ENCODE data around the gene CCR3.

CCR3 gene

GRCh38 chr3:46299608-46300460, 57.6 kb downstream of the CCR3 start:
- FAIRE-seq, result no peak

- no peak for FAIRE-seq
Observed at GRCh38 chr3:46300461-46300789, 58.2 kb downstream of the CCR3 start.

- FAIRE-seq, result no peak
Observed at GRCh38 chr3:46301122-46301835, 59.0 kb downstream of the CCR3 start.

GRCh38 chr3:46303240-46303639, 61.0 kb downstream of the CCR3 start:
- no peak for FAIRE-seq

GRCh38 chr3:46304739-46305138, 62.5 kb downstream of the CCR3 start:
- no peak for FAIRE-seq

GRCh38 chr3:46312991-46313390, 70.7 kb downstream of the CCR3 start:
- no peak for FAIRE-seq

GRCh38 chr3:46314517-46314916, 72.3 kb downstream of the CCR3 start:
- FAIRE-seq, result no peak

GRCh38 chr3:46316206-46316605, 73.9 kb downstream of the CCR3 start:
- FAIRE-seq, result no peak

Measured in TTC549 (cell line).